Posterior vena cava (tissue), 2 donors: Measurements from ENCODE around the gene PSMC2. TPM values are rescaled to one million over a fixed set of nuclear protein-coding genes. Genes with fewer than 3 reads are reported as not detected.

Experiments
- DNase-seq: peaks from one replicate; pipeline ENCODE4 v3.0.0-alpha.2; 2020; ENCODE audit warnings: low spot score
- intact Hi-C, 2 donors: fragments of 100-400 bp; cut with DNase I; formaldehyde crosslinking; loops; one replicate each; pipeline versions ENCODE4 v1.14.1 to v1.14.2; 2022 to 2023
- long read RNA-seq, 2 donors: library from polyadenylated mRNA; unstranded; transcript quantifications; one replicate each; pipeline ENCODE4 v2.0.0, GENCODE V29; 2020 to 2021
- total RNA-seq, 2 donors: library from RNA; stranded (reverse); fragmentation: NEBNext Ultra II Directional; extraction: Animal tissue kit (Norgen Biotek cat#: 25700); gene quantifications; one replicate each; pipeline ENCODE4 v1.2.1, GENCODE V29; 2021
- donor health status: DM: yes; HTN: yes; CAD: no.
- donor health status: DM: yes; HTN: yes; CAD: no.

PSMC2 gene
- 100 to 1,000 TPM in 1 of 2 donors, 10 to 100 TPM in 1; 97.8 to 105 TPM for total RNA-seq
- long read RNA-seq, donor 1, transcript PSMC2-201 (12 exons, 2,637 nt): major isoform, 21 of 26 reads
- long read RNA-seq, donor 1, partial matches to known transcripts: 4 of 26 reads
- long read RNA-seq, donor 1, other reads (novel, unspliced or antisense): 1 of 26 reads
- long read RNA-seq, donor 2, transcript PSMC2-201 (12 exons, 2,637 nt): major isoform, 228 of 246 reads
- long read RNA-seq, donor 2, partial matches to known transcripts: 5 of 246 reads
- long read RNA-seq, donor 2, other reads (novel, unspliced or antisense): 13 of 246 reads

- peak; percentile 91 for DNase-seq
- intact Hi-C loops: loop anchor here in 1 of 2 donors (10.0 kb wide), 1 partner anchor 1063 kb away; the partner anchor contains the start of gene SH2B2
These were observed at the start of gene PSMC2 for GRCh38 chr7:103347507-103348267. Gene PSMC2, plus strand, starts transcription at chr7:103347643. Its CDS starts 69 bp downstream, at chr7:103347712.

DNA sequence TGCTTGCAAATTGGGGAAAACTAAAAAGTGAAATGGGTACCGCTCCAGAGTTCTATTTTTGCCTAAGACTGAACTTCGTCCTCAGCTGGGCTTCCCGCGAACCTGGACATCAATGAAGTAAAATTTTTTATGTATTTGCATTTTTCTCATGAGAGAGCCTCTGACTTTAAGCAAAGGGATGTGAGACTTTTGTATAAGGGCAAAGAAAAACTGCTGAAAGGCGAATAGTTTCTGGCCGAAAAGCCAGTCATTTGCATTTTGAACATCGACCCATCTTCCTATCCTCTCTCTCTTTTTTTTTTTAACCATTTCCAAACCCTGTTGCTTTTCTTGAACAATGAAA, 49.6 kb upstream of the PSMC2 start:
- intact Hi-C loops: loop anchor here in 1 of 2 donors (5.0 kb wide), 1 partner anchor 376 kb away; no protein-coding TSS in a partner anchor
- DNase-seq: no peak

DNA sequence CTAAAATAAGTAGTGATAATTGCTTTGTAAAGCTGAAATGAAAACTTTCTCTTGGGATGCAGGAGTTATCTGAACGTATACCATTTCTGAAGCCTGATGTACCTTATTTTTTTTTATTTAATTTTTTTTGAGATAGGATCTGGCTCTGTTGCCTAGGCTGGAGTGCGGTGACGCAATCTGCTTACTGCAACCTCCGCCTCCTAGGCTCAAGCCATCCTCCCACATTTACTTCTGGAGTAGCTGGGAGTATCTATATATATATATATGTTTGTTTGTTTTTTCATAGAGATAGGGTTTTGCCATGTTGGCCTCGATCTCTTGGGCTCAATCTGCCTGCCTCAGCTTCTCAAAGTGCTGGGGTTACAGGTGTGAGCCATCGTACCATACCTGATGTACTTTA, 47.8 kb upstream of the PSMC2 start:
- DNase-seq: no peak
- intact Hi-C loops: loop anchor here in 1 of 2 donors (5.0 kb wide), 1 partner anchor 377 kb away; no protein-coding TSS in a partner anchor

GRCh38 chr7:103301441-103301840, 46.0 kb upstream of the PSMC2 start:
- intact Hi-C loops: no loop called here

GRCh38 chr7:103307503-103308231, 39.8 kb upstream of the PSMC2 start:
- no peak for DNase-seq
- intact Hi-C loops: no loop called here

More at GRCh38 chr7:103301441-103301840, 46.0 kb upstream of the PSMC2 start:
- DNase-seq: no peak

DNA sequence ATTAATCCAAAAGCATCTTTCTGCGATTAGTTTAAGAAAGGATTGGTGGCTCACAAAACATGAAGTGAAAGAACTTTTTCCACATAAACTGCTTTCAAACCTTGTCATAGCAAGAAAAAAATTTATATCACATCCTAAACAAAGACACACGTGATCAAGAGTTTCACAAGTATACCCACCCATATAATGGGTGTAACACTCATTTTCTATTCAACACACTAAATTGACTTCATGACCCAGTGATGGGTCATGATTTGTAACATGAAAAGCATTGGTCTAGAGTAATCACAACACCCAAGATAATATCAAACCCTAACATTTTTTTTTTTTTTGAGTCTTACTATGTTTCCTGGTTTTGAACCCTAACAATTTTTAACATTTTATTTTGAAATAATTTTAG, 32.6 kb upstream of the PSMC2 start:
- DNase-seq: no peak
- intact Hi-C loops: no loop called here

DNA sequence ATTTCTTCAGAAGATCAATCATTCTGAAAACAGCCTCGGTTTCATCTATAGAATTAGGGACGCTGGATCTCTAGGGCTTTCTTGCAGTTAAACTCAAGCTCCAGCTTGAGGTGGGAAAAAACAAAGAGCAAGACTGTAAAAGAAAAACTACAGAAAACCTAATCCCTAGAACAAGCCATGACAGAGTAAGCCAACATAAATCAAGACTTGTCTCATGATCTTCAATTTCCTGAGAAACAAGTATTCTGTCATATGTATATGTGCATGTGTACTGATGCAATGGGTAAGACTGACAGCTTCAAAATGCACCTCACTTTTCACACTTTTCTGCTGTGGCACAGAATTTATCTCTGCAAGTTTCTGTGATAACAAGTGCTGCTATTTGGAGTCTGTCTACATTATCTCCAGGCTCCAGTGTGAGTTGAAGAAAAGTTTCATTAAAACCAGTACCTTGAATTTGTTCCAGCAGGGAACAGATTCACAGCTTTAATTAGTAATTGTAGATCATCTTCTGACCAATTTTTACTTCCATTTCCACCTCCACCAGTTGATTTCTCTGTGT, 31.0 kb upstream of the PSMC2 start:
- no peak for DNase-seq
- intact Hi-C loops: no loop called here

- intact Hi-C loops: no loop called here
- no peak for DNase-seq
These were observed 30.4 kb upstream of the PSMC2 start for GRCh38 chr7:103317009-103317408.

DNA sequence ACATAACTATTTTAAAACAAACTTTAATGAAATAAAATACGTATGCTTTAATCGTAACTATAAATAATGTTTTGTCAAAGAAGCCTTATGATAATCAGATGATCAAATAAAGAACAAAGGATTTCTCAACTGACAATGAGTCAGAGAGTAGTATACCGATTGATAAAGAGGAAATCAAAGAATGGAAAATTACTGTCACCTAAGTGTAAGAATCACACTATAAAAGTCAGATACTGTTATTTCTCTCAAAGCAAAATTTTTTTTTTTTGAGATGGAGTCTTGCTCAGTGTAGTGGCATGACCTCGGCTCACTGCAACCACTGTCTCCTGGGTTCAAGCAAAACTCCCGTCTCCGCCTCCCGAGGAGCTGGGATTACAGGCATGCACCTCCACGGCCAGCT, 21.7 kb upstream of the PSMC2 start:
- no peak for DNase-seq
- intact Hi-C loops: no loop called here

GRCh38 chr7:103336761-103337160, 10.7 kb upstream of the PSMC2 start:
- intact Hi-C loops: no loop called here
- DNase-seq: no peak

- intact Hi-C loops: no loop called here
- no peak for DNase-seq
These were observed 8.6 kb upstream of the PSMC2 start for GRCh38 chr7:103338864-103339263.

GRCh38 chr7:103341466-103341865, 6.0 kb upstream of the PSMC2 start:
- no peak for DNase-seq
- intact Hi-C loops: loop anchor here in 1 of 2 donors (10.0 kb wide), 1 partner anchor 1057 kb away; the partner anchor contains the start of gene SH2B2

GRCh38 chr7:103343332-103343731, 4.1 kb upstream of the PSMC2 start:
- intact Hi-C loops: loop anchor here in 1 of 2 donors (10.0 kb wide), 1 partner anchor 1059 kb away; the partner anchor contains the start of gene SH2B2
- no peak for DNase-seq

DNA sequence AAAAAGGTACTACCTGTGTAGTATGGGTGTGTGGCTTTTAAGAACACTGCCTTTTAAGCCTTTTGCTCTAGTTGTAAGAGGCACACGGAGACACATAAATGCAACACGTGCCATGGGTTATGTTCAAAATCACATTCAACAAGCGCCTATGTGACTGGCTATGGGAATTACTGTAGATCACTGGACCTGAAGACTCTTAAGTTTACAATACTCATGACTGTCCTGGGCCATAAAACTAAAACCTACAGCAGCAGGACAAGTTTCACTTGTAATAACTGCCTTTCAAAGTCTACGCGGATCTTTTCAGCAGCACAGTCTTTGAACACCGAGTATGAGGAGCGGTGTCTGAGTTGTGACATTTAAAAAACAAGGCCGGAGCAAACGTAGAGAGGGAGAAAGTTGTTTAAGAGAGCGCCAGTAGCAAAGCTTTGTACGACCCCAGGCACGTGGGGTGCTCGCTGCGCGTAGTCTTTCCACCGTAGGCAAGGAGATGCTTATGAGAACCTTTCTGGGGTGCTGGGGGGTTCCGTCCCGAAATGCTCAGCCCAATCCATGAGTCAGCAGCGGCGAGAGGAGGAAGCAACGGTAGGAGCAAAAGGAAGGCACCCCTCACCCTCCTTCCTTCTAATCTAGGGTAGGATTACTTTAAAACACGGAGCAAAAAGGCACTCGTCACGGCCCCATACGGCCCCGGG, 3.5 kb upstream of the PSMC2 start:
- no peak for DNase-seq
- intact Hi-C loops: loop anchor here in 1 of 2 donors (10.0 kb wide), 1 partner anchor 1059 kb away; the partner anchor contains the start of gene SH2B2

DNA sequence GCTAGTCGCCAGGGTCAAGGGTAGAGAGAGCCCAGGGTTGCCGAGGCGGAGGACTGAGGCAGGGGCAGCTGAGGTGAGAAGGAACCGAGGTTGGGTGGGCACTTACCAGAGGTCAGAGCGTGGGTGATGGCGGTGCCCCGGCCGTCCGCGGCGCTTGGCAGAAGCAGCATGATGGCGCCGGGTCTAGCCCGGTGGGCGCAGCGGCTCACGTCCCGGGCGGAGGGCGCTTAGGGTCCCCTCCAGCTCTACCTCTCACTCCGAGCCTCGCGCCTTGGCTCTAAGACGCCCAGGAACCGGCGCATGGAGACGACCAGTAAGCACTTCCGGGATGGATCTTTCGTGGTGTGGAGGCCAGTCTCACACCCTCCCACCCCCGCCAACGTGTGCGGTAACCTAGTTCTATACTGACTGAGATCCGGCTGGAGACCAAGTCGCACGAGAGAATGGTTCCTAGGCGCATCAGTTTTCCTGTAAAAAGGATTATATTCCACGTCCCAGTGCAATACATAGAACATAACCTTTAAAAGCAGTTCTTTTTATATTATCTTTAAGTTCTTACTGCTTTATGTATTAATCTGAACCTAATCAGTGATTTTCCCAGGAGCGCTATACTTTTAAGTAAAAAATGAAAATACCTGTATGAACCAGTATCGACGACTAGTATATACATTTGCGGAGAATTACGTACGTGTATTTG, 2.8 kb upstream of the PSMC2 start, which contains the start of gene DNAJC2:
Gene DNAJC2, minus strand, starts transcription at position 315 of the 697 bp plus-strand sequence. Its CDS starts 145 bp downstream, at position 170.
- peak; percentile 95 for DNase-seq
- intact Hi-C loops: loop anchor here in 1 of 2 donors (10.0 kb wide), 1 partner anchor 1060 kb away; the partner anchor contains the start of gene SH2B2

GRCh38 chr7:103346396-103346795, 1.0 kb upstream of the PSMC2 start:
- intact Hi-C loops: loop anchor here in 1 of 2 donors (10.0 kb wide), 1 partner anchor 1062 kb away; the partner anchor contains the start of gene SH2B2
- DNase-seq: no peak

DNA sequence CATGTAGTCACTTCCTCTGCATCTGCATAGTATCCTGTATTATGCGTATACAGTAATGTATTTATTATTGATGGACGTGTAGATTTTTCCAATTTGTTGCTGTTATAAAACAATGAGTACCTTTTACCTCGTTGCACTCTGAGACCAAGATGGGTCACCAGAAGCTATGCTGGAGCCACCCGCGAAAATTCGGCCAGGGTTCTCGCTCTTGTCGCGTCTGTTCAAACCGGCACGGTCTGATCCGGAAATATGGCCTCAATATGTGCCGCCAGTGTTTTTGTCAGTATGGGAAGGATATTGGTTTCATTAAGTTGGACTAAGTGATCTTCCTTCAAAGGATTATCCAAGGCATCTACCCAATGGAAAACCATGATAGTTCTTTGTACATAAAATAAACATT, 1.0 kb downstream of the PSMC2 start:
- intact Hi-C loops: loop anchor here in 1 of 2 donors (10.0 kb wide), 1 partner anchor 1064 kb away; the partner anchor contains the start of gene SH2B2
- DNase-seq: no peak

GRCh38 chr7:103348959-103349358, 1.5 kb downstream of the PSMC2 start:
- intact Hi-C loops: loop anchor here in 1 of 2 donors (10.0 kb wide), 1 partner anchor 1064 kb away; the partner anchor contains the start of gene SH2B2

More at GRCh38 chr7:103348959-103349358, 1.5 kb downstream of the PSMC2 start:
- DNase-seq: no peak
